ENCODE results near the gene RNASEH2C.

DNA sequence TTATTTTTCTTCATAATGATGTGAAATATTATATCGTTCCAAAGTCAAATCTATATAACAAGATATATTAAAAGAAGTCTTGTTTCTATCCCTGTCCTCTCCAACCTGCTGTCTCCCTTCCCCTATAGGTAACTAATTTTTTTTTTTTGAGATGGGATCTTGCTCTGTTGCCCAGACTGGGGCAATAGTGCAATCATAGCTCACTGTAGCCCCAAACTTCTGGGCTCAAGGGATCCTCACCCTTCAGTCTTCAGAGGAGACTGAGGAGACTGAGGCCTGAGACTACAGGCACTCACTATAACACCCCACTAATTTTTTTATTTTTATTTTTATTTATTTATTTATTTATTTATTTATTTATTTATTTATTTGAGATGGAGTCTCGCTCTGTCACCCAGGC, 47.6 kb downstream of the RNASEH2C start:
- no peak for TF ChIP-seq POLR2A (IDR thresholded peaks at IDR 0.05)
- TF ChIP-seq, protein P1, sequence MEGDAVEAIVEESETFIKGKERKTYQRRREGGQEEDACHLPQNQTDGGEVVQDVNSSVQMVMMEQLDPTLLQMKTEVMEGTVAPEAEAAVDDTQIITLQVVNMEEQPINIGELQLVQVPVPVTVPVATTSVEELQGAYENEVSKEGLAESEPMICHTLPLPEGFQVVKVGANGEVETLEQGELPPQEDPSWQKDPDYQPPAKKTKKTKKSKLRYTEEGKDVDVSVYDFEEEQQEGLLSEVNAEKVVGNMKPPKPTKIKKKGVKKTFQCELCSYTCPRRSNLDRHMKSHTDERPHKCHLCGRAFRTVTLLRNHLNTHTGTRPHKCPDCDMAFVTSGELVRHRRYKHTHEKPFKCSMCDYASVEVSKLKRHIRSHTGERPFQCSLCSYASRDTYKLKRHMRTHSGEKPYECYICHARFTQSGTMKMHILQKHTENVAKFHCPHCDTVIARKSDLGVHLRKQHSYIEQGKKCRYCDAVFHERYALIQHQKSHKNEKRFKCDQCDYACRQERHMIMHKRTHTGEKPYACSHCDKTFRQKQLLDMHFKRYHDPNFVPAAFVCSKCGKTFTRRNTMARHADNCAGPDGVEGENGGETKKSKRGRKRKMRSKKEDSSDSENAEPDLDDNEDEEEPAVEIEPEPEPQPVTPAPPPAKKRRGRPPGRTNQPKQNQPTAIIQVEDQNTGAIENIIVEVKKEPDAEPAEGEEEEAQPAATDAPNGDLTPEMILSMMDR (IDR thresholded peaks at IDR 0.05), result no peak
